K562 (cell line): Measurements from ENCODE around the gene DEPP1. TPM values are rescaled to one million over a fixed set of nuclear protein-coding genes. Genes with fewer than 3 reads are reported as not detected.

Experiments used
- ATF6 ChIP-seq: sonication (generic); formaldehyde crosslinking; IDR thresholded peaks from 2 replicates; pipeline ENCODE4 v1.4.0; 2020; ENCODE audit warnings: mild to moderate bottlenecking, missing genetic modification reagents
- BCOR ChIP-seq: fragments of 450-650 bp; IDR thresholded peaks from 2 replicates; pipeline ENCODE4 v1.6.1; 2016
- BRF2 ChIP-seq: IDR thresholded peaks from 3 replicates; pipeline ENCODE4 v1.6.1; 2011; ENCODE audit warnings: borderline replicate concordance, mild to moderate bottlenecking; ENCODE audit not compliant: insufficient read length, insufficient read depth
- CEBPB ChIP-seq: fragments of 450-650 bp; IDR thresholded peaks from 2 replicates; pipeline ENCODE4 v1.6.1; 2016; ENCODE audit warnings: missing genetic modification characterization, missing compliant biosample characterization
- E2F4 ChIP-seq: sonication (generic); formaldehyde crosslinking; IDR thresholded peaks from 2 replicates; pipeline ENCODE4 v1.8.0; 2022; ENCODE audit warnings: mild to moderate bottlenecking, low read depth, missing genetic modification reagents
- ELF4 ChIP-seq: fragments of 450-650 bp; formaldehyde crosslinking; IDR thresholded peaks from 2 replicates; pipeline ENCODE4 v1.4.0; 2022; ENCODE audit warnings: missing genetic modification characterization
- GTF2B ChIP-seq: IDR thresholded peaks from 2 replicates; pipeline ENCODE4 v1.6.1; 2011; ENCODE audit not compliant: insufficient read length; ENCODE audit errors: extremely low read depth
- HDAC1 ChIP-seq, 2 experiments: fragments of 450-650 bp; IDR thresholded peaks; 2 replicates each; pipeline ENCODE4 v1.6.1; 2016 to 2017; ENCODE audit warnings: inconsistent platforms in 1 of 2, mild to moderate bottlenecking in 1 of 2, moderate library complexity in 1 of 2
- MECOM ChIP-seq: fragments of 250-450 bp; sonication (Bioruptor Pico); IDR thresholded peaks from 2 replicates; pipeline ENCODE4 v1.8.0; 2022; ENCODE audit warnings: inconsistent platforms
- PATZ1 ChIP-seq: fragments of 250-450 bp; sonication (Bioruptor Pico); IDR thresholded peaks from 2 replicates; pipeline ENCODE4 v1.5.0; 2020; ENCODE audit warnings: mild to moderate bottlenecking, borderline replicate concordance
- PYGO2 ChIP-seq: fragments of 450-650 bp; IDR thresholded peaks from 2 replicates; pipeline ENCODE4 v1.6.1; 2016; ENCODE audit warnings: mild to moderate bottlenecking, missing genetic modification characterization, moderate library complexity, missing compliant biosample characterization
- TAF7 ChIP-seq: fragments of 450-650 bp; IDR thresholded peaks from 2 replicates; pipeline ENCODE4 v1.6.1; 2016; ENCODE audit warnings: missing genetic modification characterization, missing compliant biosample characterization
- TCF7L2 ChIP-seq: fragments of 150-350 bp; IDR thresholded peaks from 2 replicates; pipeline ENCODE4 v1.6.1; 2016; ENCODE audit warnings: low read depth, mild to moderate bottlenecking, low read length, moderate library complexity
- U2AF1 ChIP-seq: fragments of 200-400 bp; formaldehyde crosslinking; optimal IDR thresholded peaks from 2 replicates; pipeline ENCODE3; 2017; ENCODE audit warnings: mild to moderate bottlenecking, low read depth, low read length, moderate library complexity
- ZBTB5 ChIP-seq: fragments of 450-650 bp; IDR thresholded peaks from 2 replicates; pipeline ENCODE4 v1.6.1; 2017; ENCODE audit warnings: antibody characterized with exemption
- ZNF143 ChIP-seq: sonication (generic); formaldehyde crosslinking; IDR thresholded peaks from 2 replicates; pipeline ENCODE4 v1.9.0; 2022; ENCODE audit warnings: mild to moderate bottlenecking, missing genetic modification reagents
- ZNF41 ChIP-seq: fragments of 250-450 bp; sonication (Bioruptor Pico); conservative IDR thresholded peaks from 2 replicates; pipeline ENCODE4 v1.4.0; 2020; ENCODE audit warnings: mild to moderate bottlenecking
- ZNF696 ChIP-seq: fragments of 250-450 bp; sonication (Bioruptor Pico); conservative IDR thresholded peaks from 2 replicates; pipeline ENCODE4 v1.4.0; 2020; ENCODE audit warnings: mild to moderate bottlenecking, moderate library complexity
- polyA plus RNA-seq, 8 experiments: library from polyadenylated mRNA; depleted of rRNA in 4 of 8; stranded (reverse) in 5 of 8; unstranded in 3 of 8; fragments of >200 nt; fragmentation: Nextera tagmentation in 2 of 8; fragmentation: Illumina TruSeq in 1 of 8; extraction: Ambion mirVana in 2 of 8; extraction: Trizol in 1 of 8; gene quantifications; 2 replicates each; pipeline versions ENCODE4 v1.2.1 to v1.2.3, GENCODE V29; 2011 to 2014; ENCODE audit warnings: inconsistent platforms in 1 of 8, missing spikeins in 1 of 8
- total RNA-seq, 7 experiments: library from RNA; depleted of rRNA in 6 of 7; stranded (reverse); fragments of >200 nt in 6 of 7; fragmentation: Illumina TruSeq in 2 of 7; extraction: Trizol in 2 of 7; gene quantifications; 2 replicates each; pipeline versions ENCODE4 v1.2.1 to v1.2.3, GENCODE V29; 2011 to 2021; ENCODE audit warnings: low replicate concordance in 1 of 7

DEPP1 gene
- total and polyA plus RNA-seq, 9 of the 15 experiments (the other 6 are each of a cell fraction or from before 2014, with no cell fraction given) = 0.04 to 0.54 (median 0.20) TPM; not detected in 1

GRCh38 chr10:44968500-44969400 is 9.9 kb downstream of the DEPP1 start (continued):
- TF ChIP-seq ELF4 (CRISPR knock-in tag) = peak; percentile 57; the same call in 1 of the 2 replicates
- no peak for TF ChIP-seq MECOM (CRISPR knock-in tag)
- TF ChIP-seq ZNF696 (CRISPR knock-in tag) = no peak
- TF ChIP-seq ZNF41 (CRISPR knock-in tag) = no peak
- TF ChIP-seq ZNF143 (CRISPR knock-in tag) = no peak
- TF ChIP-seq E2F4 = no peak
- no peak for TF ChIP-seq BRF2
- TF ChIP-seq TCF7L2 = no peak
- 0 out of 2 replicates have a peak, but pooled peaks have one; percentile 17 for TF ChIP-seq BCOR
- no peak for TF ChIP-seq U2AF1
- TF ChIP-seq PYGO2 (tag) = no peak
- no peak for TF ChIP-seq GTF2B
- no peak; the same call in 1 of the 2 replicates for TF ChIP-seq CEBPB (tag)
- no peak for TF ChIP-seq PATZ1 (CRISPR knock-in tag)
- peak in 1 of 2 experiments; percentile 53; a peak in 2 of 4 replicates for TF ChIP-seq HDAC1 (IDR thresholded peaks at IDR 0.05)
- no peak for TF ChIP-seq ZBTB5
- TF ChIP-seq TAF7 (tag) = no peak
- no peak for TF ChIP-seq ATF6 (CRISPR knock-in tag)
